Measurements from ENCODE around the gene ANKRD9. TPM values are rescaled to one million over a fixed set of nuclear protein-coding genes. Genes with fewer than 3 reads are reported as not detected.
A peak's percentile ranks its signal among the peaks of the same experiment; 100 is the strongest.

ANKRD9 gene
- total RNA-seq, 6 donors from 2014 or later, result 21.0 to 99.9 (median 47.6) TPM

DNA sequence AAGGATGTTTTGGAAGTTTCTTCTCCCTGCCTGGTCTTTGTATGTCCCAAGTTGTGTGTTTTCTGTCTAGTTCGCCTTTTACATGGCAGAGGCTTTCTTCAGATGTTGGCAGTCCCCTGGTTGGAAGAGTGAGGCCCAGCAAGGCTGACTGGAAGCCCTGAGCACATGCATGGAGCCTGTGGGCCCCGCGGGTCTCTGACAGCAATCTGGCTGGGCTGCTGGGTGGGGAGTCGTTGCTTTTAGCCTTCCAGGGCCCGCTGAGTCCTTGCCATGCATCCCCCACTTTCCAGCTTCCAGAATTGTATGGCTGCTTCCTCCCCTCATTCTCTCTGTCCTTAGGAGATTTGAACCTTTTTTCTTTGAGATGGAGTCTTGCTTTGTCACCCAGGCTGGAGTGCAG lies 25.3 kb downstream of the ANKRD9 start:
- Histone ChIP-seq H3K27me3 (no peaks in the 10 kb centered on the region), H3K4me1 (peaks cover 3 to 16% (median 7%) of the 10 kb centered on the region in 4 donors), H3K27ac (no peak overlapping the region), H3K36me3 (no peaks in the 10 kb centered on the region), H3K4me3 (no peak overlapping the region), H3K9me3 (no peaks in the 10 kb centered on the region)
- WGBS, 2 donors, result 80 to 87% methylated on average over 5 of the region's 5 CpGs
- DNase-seq (no peak), ATAC-seq (ENCODE audit: low FRiP score in 2 of 2) (no peak)
- no peak for TF ChIP-seq EP300 (IDR thresholded peaks at IDR 0.05)
- TF ChIP-seq, protein P1, sequence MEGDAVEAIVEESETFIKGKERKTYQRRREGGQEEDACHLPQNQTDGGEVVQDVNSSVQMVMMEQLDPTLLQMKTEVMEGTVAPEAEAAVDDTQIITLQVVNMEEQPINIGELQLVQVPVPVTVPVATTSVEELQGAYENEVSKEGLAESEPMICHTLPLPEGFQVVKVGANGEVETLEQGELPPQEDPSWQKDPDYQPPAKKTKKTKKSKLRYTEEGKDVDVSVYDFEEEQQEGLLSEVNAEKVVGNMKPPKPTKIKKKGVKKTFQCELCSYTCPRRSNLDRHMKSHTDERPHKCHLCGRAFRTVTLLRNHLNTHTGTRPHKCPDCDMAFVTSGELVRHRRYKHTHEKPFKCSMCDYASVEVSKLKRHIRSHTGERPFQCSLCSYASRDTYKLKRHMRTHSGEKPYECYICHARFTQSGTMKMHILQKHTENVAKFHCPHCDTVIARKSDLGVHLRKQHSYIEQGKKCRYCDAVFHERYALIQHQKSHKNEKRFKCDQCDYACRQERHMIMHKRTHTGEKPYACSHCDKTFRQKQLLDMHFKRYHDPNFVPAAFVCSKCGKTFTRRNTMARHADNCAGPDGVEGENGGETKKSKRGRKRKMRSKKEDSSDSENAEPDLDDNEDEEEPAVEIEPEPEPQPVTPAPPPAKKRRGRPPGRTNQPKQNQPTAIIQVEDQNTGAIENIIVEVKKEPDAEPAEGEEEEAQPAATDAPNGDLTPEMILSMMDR (IDR thresholded peaks at IDR 0.05), result no peak
- no peak for TF ChIP-seq POLR2A (IDR thresholded peaks at IDR 0.05)
- TF ChIP-seq POLR2AphosphoS5 (IDR thresholded peaks at IDR 0.05), result no peak

DNA sequence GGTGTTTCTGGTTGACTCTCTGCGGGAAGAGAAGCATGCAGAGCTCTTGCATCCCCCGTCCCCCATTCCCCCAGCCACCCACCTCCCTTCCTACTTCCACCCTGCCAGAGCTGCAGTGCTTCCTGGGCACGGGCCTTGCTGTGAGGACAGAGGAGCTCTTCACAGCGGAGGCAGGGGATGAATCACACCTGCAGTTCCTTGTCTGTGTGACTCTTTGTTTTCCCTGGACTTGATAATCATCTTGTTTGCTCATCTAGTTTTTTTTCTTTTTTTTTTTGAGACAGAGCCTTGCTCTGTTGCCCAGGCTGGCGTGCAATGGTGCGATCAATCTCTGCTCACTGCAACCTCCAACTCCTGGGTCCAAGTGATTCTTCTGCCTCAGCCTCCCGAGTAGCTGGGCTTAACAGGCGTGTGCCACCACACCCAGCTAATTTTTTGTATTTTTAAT lies 27.8 kb downstream of the ANKRD9 start:
- no peaks in the 10 kb centered on the region for H3K27me3 ChIP-seq
- TF ChIP-seq EP300 (IDR thresholded peaks at IDR 0.05) (no peak), POLR2AphosphoS5 (IDR thresholded peaks at IDR 0.05) (no peak)
- no peaks in the 10 kb centered on the region for H3K36me3 ChIP-seq
- H3K4me3 ChIP-seq, result no peak overlapping the region
- WGBS, 2 donors, result 89 to 95% methylated on average over 8 of the region's 8 CpGs
- H3K9me3 ChIP-seq, result no peaks in the 10 kb centered on the region
- no peak overlapping the region for H3K27ac ChIP-seq
- peaks cover 3 to 16% (median 7%) of the 10 kb centered on the region in 4 donors for H3K4me1 ChIP-seq
- ATAC-seq (ENCODE audit: low FRiP score in 2 of 2) (no peak), DNase-seq (no peak)

DNA sequence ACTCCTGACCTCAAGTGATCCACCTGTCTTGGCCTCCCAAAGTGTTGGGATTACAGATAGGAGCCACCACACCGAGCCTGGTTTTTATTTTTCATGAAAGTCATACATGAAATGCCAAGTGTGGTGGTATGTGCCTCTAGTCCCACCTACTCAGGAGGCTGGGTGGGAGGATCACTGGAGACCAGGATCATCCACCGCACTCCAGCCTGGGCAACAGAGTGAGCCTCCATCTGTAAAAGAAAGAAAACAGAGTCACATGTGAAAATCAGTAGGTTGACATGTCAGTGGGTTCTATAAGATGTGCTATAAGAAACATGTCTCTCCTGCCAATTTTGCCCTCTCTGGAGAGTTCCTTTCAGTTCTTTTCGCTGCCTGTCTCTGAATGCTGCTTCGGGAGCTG lies 28.2 kb downstream of the ANKRD9 start:
- H3K4me1 ChIP-seq, result peaks cover under 1 to 12% (median 5%) of the 10 kb centered on the region in 4 donors
- no peak overlapping the region for H3K4me3 ChIP-seq
- TF ChIP-seq POLR2A (IDR thresholded peaks at IDR 0.05), result no peak
- TF ChIP-seq, protein P1 (IDR thresholded peaks at IDR 0.05), result no peak
- no peak for TF ChIP-seq POLR2AphosphoS5 (IDR thresholded peaks at IDR 0.05)
- TF ChIP-seq EP300 (IDR thresholded peaks at IDR 0.05), result no peak
- DNase-seq, result no peak
- no peaks in the 10 kb centered on the region for H3K27me3 ChIP-seq
- WGBS, 2 donors, result 92 to 95% methylated on average over 4 of the region's 4 CpGs
- H3K9me3 ChIP-seq, result no peaks in the 10 kb centered on the region
- ATAC-seq (ENCODE audit: low FRiP score in 2 of 2), result no peak
- no peaks in the 10 kb centered on the region for H3K36me3 ChIP-seq
- H3K27ac ChIP-seq, result no peak overlapping the region

DNA sequence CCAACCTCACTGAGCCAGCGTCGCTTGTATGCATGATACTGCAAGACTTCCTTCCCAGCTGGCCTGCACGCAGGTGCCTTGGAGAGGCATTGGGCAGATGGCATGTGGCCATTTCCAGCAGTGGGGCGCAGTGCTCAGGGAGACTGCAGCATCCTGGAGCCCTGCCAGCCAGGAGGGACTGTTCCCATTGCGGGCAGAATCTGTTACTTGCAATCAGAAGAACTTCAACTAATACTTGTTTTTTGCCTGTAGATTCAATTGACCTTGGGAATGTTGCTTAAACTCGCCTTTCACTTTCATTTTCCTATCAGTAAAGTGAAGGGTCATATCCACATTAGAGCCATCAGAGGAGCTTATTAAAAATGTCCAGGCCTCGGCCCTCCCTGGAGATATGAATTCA lies 29.8 kb downstream of the ANKRD9 start:
- H3K9me3 ChIP-seq, result no peaks in the 10 kb centered on the region
- H3K27ac ChIP-seq, result peak overlapping the region; percentile 30 to 70 (median 42)
- DNase-seq, result peak in 1 of 2 donors; percentile 61
- 31 to 43% methylated on average over 4 to 7 of the region's 7 CpGs for WGBS, 2 donors
- H3K4me3 ChIP-seq, result peak overlapping the region in 3 of 4 donors; percentile 4 to 37 (median 35)
- peaks cover 0 to 13% (median 5%) of the 10 kb centered on the region in 4 donors for H3K4me1 ChIP-seq
- H3K36me3 ChIP-seq, result no peaks in the 10 kb centered on the region
- H3K27me3 ChIP-seq, result no peaks in the 10 kb centered on the region
- ATAC-seq (ENCODE audit: low FRiP score in 2 of 2), result peak; percentile 34 to 37
- TF ChIP-seq POLR2A (IDR thresholded peaks at IDR 0.05) (no peak), EP300 (IDR thresholded peaks at IDR 0.05) (no peak), POLR2AphosphoS5 (IDR thresholded peaks at IDR 0.05) (no peak)
- TF ChIP-seq, protein P1 (IDR thresholded peaks at IDR 0.05), result no peak

DNA sequence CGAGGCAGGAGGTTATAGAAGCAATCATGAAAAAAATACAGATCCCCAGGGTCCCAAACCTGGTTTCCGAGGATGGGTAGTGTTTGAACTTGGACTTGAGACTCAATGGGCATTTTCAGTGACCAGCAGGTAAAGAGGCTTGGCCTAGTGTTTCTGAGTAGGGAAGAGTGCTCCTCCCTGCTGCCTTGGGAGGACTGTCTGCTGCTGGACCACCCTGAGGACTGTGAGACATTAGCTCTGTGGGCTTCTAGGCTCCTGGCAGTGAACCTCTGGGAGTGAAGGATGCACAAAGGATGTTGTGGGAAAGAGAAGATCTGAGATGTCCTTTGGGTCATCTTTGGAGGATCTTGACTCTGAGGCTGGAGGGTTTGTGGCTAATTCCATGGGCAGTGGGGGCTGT lies 30.5 kb downstream of the ANKRD9 start:
- no peaks in the 10 kb centered on the region for H3K9me3 ChIP-seq
- H3K4me3 ChIP-seq, result no peak overlapping the region
- TF ChIP-seq POLR2A (IDR thresholded peaks at IDR 0.05) (no peak), EP300 (IDR thresholded peaks at IDR 0.05) (no peak), POLR2AphosphoS5 (IDR thresholded peaks at IDR 0.05) (no peak)
- TF ChIP-seq, protein P1 (IDR thresholded peaks at IDR 0.05), result no peak
- peak overlapping the region; percentile 30 to 70 (median 42) for H3K27ac ChIP-seq
- ATAC-seq (ENCODE audit: low FRiP score in 2 of 2), result no peak
- 89 to 96% methylated on average over 2 of the region's 2 CpGs for WGBS, 2 donors
- no peak for DNase-seq
- H3K36me3 ChIP-seq, result no peaks in the 10 kb centered on the region
- H3K27me3 ChIP-seq, result no peaks in the 10 kb centered on the region
- peaks cover 0 to 17% (median 5%) of the 10 kb centered on the region in 4 donors for H3K4me1 ChIP-seq

Data from upper lobe of left lung (tissue), 6 donors.